Hair follicle dermal papilla cell (primary cell): ENCODE data around the gene AKR1C1. TPM values are rescaled to one million over a fixed set of nuclear protein-coding genes. Genes with fewer than 3 reads are reported as not detected.

Source experiments
- small RNA-seq: library from RNA; depleted of rRNA; stranded (forward); fragments of <200 nt; gene quantifications from one replicate; pipeline ENCODE3, GENCODE V24; 2012
- total RNA-seq: library from RNA; depleted of rRNA; stranded (reverse); fragments of >200 nt; gene quantifications from 2 replicates; pipeline ENCODE4 v1.2.3, GENCODE V29; 2012

The AKR1C1 gene
- 60.7 and 75.3 TPM in 2 replicates for total RNA-seq

GRCh38 chr10:4962876-4963814 lies at the start of gene AKR1C1:
AKR1C1 (plus strand) TSS chr10:4963415; CDS start chr10:4963445, 30 bp downstream.

GRCh38 chr10:5003127-5004029 lies 40.2 kb downstream of the AKR1C1 start, which contains the start of gene AKR1C2:
AKR1C2 (minus strand) TSS chr10:5003857; CDS start chr10:5003835, 22 bp downstream.

Small RNA genes within 50 kb of the gene (small RNA-seq; reads per million reads assigned to genes)
- not detected for gene RF00096

Other genes starting within 250 kb of the AKR1C1 start
- gene AKR1E2, start 137.2 kb upstream of the AKR1C1 start, total RNA-seq = 10.7 and 17.5 TPM in 2 replicates
- gene AKR1C2, start 40.4 kb downstream of the AKR1C1 start, total RNA-seq = 36.7 and 46.4 TPM in 2 replicates
- 41.5 and 84.8 TPM in 2 replicates for gene AKR1C3, start 131.0 kb downstream of the AKR1C1 start, total RNA-seq
- not detected in 2 replicates for gene AKR1C8, start 221.7 kb downstream of the AKR1C1 start, total RNA-seq
- gene AKR1C4, start 233.4 kb downstream of the AKR1C1 start, total RNA-seq = not detected in 2 replicates